Skeletal muscle satellite cell (primary cell): ENCODE results near the gene SNAI1.
"Not testable (repeated sequence)": the region's sequence is repeated elsewhere in the genome, so short reads cannot be mapped to it uniquely, and the experiment has no call there.

Source experiments
- H3K27me3 ChIP-seq: 2 replicates; pipeline ENCODE4 v1.7.0; 2013; ENCODE audit warnings: low read length; ENCODE audit not compliant: control insufficient read depth, insufficient read depth
- H3K36me3 ChIP-seq: 2 replicates; pipeline ENCODE4 v1.7.0; 2013; ENCODE audit warnings: mild to moderate bottlenecking, control low read depth, low read length; ENCODE audit not compliant: insufficient read depth
- H3K4me1 ChIP-seq: 2 replicates; pipeline ENCODE4 v1.7.0; 2013; ENCODE audit warnings: low read length; ENCODE audit not compliant: control insufficient read depth, insufficient read depth
- H3K4me2 ChIP-seq: 2 replicates; pipeline ENCODE4 v1.7.0; 2013; ENCODE audit warnings: mild to moderate bottlenecking, low read length
- H3K4me3 ChIP-seq: 2 replicates; pipeline ENCODE4 v1.7.0; 2013; ENCODE audit warnings: low read length
- H3K9ac ChIP-seq: 2 replicates; pipeline ENCODE4 v1.7.0; 2013; ENCODE audit warnings: mild to moderate bottlenecking, low read depth, low read length, moderate library complexity
- H3K9me3 ChIP-seq: replicated peaks from 2 replicates; pipeline ENCODE4 v1.7.0; 2013; ENCODE audit warnings: mild to moderate bottlenecking, control low read depth, low read length

Gene SNAI1

DNA sequence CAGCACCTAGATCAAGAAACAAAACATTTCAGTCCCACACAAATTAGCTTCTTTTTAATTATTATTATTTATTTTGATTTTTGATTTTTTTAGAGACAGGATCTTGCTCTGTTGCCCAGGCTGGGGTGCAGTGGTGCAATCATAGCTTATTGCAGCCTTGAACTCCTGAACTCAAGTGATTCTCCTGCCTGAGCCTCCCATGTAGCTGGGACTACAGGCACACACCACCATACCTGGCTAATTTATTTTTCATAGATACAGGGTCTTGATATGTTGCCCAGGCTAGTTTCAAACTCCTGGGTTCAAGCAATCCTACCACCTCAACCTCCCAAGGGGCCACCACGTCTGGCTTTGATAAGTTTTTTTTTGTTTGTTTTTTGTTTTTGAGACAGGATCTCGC is 24.6 kb downstream of the SNAI1 start:
- Histone ChIP-seq H3K36me3 (no peaks in the 10 kb centered on the region), H3K4me1 (peaks cover 5% of the 10 kb centered on the region), H3K27me3 (peaks cover 11% of the 10 kb centered on the region), H3K9ac (no peak overlapping the region), H3K9me3 (no peaks in the 10 kb centered on the region), H3K4me3 (no peak overlapping the region), H3K4me2 (no peak overlapping the region)

- Histone ChIP-seq H3K4me1 (peaks cover 5% of the 10 kb centered on the region), H3K9me3 (no peaks in the 10 kb centered on the region), H3K27me3 (peaks cover 11% of the 10 kb centered on the region), H3K4me2 (no peak overlapping the region), H3K4me3 (no peak overlapping the region), H3K36me3 (no peaks in the 10 kb centered on the region), H3K9ac (no peak overlapping the region)
These were observed 25.2 kb downstream of the SNAI1 start for GRCh38 chr20:50008007-50008406.

DNA sequence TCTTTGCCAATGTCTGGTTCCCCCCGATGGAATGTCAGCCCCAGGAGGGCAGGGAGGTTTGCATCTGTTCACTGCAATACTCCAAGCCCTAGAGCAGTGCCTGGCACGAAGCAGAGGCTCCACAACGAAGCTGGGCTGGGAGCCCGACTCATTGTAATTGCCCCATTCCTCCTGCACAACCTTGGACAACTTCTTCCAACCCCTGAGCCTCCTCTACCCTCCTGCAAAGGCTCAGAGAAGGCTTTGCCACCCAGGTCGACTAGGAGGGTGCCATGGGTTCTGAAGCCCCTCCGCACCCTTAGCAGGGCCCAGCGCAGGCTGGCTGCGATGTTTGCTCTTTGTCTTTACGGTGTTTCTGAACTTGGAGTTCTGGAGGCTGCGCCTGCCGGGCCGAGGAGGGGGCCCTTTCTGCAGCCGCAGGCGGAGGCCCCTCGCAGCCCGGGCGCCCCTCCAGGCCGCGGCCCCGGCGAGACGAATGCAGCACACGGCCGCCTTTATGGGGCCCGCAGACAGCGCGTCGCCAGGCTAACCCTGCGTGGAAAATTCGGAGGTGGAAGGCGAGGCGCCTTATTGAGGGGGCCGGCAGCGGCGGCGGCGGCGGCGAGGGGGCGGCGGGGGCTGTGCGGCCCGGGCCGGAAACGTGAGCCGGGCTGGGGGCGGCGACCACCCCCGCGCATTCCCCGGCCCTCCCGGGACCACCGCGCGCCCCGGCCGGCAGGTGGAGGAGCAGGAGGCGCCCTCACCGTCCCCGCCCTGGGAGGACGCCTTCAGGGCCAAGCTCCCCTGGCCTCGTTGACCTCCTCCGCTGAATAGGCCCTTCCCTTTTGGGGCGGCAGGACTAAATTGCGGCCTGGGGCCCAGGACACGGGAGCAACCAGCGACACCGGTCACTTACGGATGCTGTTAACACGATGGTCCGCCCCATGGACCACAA is 27.0 kb downstream of the SNAI1 start:
- Histone ChIP-seq H3K9ac (no peak overlapping the region), H3K4me1 (peaks cover 5% of the 10 kb centered on the region), H3K27me3 (peaks cover 11% of the 10 kb centered on the region), H3K9me3 (no peaks in the 10 kb centered on the region), H3K4me3 (peak overlapping the region; percentile 35), H3K36me3 (no peaks in the 10 kb centered on the region), H3K4me2 (peak overlapping the region; percentile 70)

DNA sequence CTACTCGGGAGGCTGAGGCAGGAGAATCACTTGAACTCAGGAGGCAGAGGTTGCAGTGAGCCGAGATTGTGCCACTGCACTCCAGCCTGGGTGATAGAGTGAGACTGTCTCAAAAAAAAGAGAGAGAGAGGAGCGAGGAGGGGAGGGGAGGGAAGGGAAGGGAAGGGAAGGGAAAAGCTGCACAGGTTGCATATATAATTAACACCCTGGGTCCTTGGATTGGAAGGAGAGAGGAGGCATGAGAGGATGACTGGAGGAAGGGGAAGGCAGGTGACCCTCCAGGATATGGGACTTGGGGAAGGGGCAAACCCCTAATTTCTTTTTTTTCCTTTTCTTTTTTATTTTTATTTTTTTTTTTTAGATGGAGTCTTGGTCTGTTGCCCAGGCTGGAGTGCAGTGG is 28.8 kb downstream of the SNAI1 start:
- H3K9ac ChIP-seq, H3K9me3 ChIP-seq, H3K36me3 ChIP-seq, H3K4me2 ChIP-seq, H3K4me3 ChIP-seq, H3K4me1 ChIP-seq: not testable (repeated sequence)
- H3K27me3 ChIP-seq, result peaks cover 11% of the 10 kb centered on the region

DNA sequence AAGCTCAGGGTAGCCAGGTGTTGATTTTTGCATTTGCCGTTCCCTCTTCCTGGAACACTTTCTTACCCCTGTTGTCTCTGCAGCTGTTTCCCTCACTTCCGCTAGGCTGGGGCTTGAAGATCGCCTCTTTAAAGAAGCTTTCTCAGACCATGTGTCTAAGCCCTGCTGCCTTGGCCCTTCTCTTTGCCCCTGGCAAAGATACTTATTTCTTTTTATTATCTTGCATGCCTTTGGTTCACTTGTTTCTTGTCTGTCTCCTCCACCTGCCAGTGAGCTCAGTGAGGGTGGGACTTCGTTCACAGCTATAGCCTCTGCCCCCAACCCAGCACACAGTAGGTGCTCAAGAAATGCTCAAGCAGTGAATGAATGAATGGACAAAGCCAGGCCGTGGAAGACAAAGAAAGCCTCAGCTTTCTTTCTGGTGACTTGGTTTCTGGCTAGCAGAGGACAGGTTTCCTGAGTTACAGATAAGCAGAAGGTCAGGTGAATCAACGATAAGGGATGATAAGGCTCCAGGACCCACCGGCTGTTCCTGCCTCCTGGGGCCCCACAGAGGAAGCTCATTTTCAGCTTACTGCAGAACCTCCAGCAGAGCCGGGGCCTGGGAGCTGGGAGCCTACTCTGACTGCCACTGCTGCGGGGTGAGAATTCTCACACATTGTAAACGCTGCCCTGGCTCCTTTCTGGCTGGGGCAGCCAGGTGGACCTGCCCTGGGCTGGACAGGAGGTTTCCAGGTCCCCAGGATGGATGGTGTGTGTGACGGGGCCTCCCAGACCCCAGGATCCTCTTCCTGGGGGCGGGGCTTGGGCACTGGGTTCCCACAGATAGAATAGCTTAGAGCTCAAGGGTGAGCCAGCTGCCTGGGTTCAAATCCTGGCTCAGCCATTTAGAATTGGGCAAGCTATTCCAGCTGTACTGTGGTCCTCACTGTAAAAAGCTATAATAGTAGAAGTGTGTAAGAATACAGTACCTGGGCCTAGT is 29.8 kb downstream of the SNAI1 start:
- H3K9me3 ChIP-seq, result no peaks in the 10 kb centered on the region
- no peak overlapping the region for H3K9ac ChIP-seq
- peaks cover 5% of the 10 kb centered on the region for H3K4me1 ChIP-seq

GRCh38 chr20:50013976-50014375 is 31.2 kb downstream of the SNAI1 start:
- no peaks in the 10 kb centered on the region for H3K36me3 ChIP-seq
- peaks cover 11% of the 10 kb centered on the region for H3K27me3 ChIP-seq
- H3K9me3 ChIP-seq, result no peaks in the 10 kb centered on the region
- no peak overlapping the region for H3K4me3 ChIP-seq
- H3K4me1 ChIP-seq, result peaks cover 5% of the 10 kb centered on the region
- H3K9ac ChIP-seq, result no peak overlapping the region
- H3K4me2 ChIP-seq, result no peak overlapping the region

More for the DNA sequence above, 29.8 kb downstream of the SNAI1 start:
- Histone ChIP-seq H3K27me3 (peaks cover 11% of the 10 kb centered on the region), H3K36me3 (no peaks in the 10 kb centered on the region), H3K4me2 (no peak overlapping the region), H3K4me3 (no peak overlapping the region)

DNA sequence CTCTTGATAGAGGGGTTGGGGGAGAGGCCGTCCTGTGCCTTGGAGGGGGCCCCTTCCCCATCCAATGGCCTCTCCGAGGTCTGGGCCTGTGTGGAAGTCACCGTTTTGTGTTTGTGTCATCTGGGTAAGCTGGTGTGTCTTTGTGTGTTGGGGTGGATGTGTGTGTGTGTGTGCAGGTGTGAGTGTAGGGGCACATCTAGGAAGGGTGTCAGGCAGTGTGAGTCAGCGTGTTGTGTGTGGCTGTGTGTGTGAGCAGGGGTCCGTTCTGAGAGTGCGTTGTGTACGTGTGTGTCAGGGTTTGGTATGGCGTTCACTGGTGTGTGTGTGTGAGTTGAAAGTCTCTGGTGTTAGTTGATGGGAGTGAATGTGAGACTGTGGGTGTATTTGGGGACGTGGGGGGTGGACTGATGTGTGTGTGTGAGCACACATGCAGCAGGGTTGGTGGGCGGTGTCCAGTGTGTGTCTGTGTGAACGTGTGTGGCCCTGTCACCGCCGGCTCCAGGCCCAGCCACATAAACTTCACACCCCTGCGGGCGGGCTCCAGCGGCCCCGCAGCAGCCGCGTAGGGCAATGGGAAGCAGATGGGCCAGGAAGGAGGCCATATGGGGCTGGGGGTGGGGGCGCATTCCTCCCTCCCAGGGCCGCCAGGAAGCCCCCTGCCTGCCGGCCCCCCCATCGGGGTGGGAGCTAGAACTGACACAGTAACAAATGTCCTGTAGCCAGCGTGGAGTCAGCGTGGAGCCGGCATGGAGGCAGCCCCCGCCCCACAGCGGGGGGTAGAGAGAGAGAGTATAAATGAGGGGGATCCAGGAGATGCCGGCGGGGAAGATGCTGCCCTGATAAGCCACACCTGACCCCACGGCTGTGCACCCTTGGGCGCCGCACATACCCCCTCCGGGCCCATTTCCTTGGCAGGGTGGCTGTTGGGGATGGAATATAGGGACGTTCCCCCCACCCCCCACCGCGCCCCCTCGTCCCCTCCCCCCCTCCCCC is 32.1 kb downstream of the SNAI1 start:
- Histone ChIP-seq H3K4me2 (no peak overlapping the region), H3K4me3 (no peak overlapping the region), H3K27me3 (peaks cover 6% of the 10 kb centered on the region), H3K4me1 (peaks cover 5% of the 10 kb centered on the region), H3K9me3 (no peaks in the 10 kb centered on the region), H3K9ac (no peak overlapping the region), H3K36me3 (no peaks in the 10 kb centered on the region)

- H3K4me2 ChIP-seq, result no peak overlapping the region
- H3K27me3 ChIP-seq, result peaks cover 1% of the 10 kb centered on the region
- no peaks in the 10 kb centered on the region for H3K36me3 ChIP-seq
- no peak overlapping the region for H3K4me3 ChIP-seq
- no peak overlapping the region for H3K9ac ChIP-seq
- H3K4me1 ChIP-seq, result peaks cover 11% of the 10 kb centered on the region
- no peaks in the 10 kb centered on the region for H3K9me3 ChIP-seq
These were observed 32.8 kb downstream of the SNAI1 start for GRCh38 chr20:50015636-50015992.

DNA sequence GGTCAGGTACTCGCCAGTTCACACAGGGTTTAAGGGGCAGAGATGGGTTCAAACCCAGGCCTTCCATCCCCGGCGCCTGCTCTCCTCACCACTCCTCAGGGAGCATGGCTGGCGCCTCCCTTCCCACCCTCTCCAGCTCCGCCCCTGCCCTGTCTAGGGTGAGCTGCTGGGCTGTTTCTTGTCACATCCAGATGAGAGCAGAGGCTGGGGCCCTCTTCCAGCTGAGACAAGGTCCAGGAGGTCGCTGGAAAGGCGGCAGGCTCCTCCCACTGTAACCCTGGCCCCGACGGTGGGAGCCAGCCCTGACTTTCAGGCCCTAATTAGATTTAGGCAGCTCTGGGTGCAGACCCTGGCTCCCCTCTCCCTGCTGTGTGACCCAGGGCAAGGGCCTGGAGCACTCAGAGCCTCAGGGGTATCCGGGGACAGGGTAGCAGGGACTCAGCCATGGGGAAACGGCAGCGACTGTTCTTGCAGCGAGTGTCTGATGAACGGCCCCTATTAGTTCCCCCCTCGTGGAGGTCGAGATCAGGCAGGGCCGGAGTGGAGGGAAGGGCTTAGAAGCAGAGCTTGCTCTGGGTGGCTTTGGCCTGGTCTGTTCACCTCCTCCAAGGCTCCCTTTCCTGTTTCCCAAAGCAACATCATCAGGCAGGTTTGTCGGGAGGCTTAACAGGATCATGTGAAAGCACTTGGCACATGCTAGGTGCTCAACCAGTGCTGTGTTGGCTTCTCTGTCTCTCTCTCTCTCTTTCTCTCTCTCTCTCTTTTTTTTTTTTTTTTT is 33.4 kb downstream of the SNAI1 start:
- Histone ChIP-seq H3K4me1 (peaks cover 11% of the 10 kb centered on the region), H3K36me3 (no peaks in the 10 kb centered on the region), H3K4me2 (no peak overlapping the region), H3K9ac (no peak overlapping the region), H3K9me3 (no peaks in the 10 kb centered on the region), H3K27me3 (no peaks in the 10 kb centered on the region), H3K4me3 (no peak overlapping the region)

DNA sequence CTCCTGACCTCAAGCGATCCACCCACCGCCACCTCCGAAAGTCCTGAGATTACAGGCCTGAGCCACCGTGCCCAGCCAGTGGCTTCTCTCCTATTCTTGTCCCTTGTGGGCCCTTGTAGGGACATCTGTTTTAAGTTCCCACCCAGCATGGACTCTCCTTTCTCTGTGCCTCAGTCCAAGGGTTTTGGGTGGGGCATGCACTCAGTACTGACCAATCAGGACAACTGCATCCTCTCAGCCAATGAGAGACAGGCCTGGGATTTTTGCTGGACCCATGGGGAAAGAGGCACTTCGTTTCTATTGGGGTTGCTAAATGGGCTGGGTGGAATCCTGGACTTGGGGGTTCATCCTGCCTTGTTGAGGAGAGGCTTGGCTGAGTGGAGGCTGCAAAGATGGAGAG is 34.4 kb downstream of the SNAI1 start:
- Histone ChIP-seq H3K9me3 (no peaks in the 10 kb centered on the region), H3K9ac (no peak overlapping the region), H3K27me3 (no peaks in the 10 kb centered on the region), H3K36me3 (no peaks in the 10 kb centered on the region), H3K4me2 (no peak overlapping the region), H3K4me3 (no peak overlapping the region), H3K4me1 (peaks cover 11% of the 10 kb centered on the region)
